ENCODE measurements around the gene NTRK1. TPM values are rescaled to one million over a fixed set of nuclear protein-coding genes. Genes with fewer than 3 reads are reported as not detected.

NTRK1 gene
- total RNA-seq, 1 donor from 2014 or later = not detected

DNA sequence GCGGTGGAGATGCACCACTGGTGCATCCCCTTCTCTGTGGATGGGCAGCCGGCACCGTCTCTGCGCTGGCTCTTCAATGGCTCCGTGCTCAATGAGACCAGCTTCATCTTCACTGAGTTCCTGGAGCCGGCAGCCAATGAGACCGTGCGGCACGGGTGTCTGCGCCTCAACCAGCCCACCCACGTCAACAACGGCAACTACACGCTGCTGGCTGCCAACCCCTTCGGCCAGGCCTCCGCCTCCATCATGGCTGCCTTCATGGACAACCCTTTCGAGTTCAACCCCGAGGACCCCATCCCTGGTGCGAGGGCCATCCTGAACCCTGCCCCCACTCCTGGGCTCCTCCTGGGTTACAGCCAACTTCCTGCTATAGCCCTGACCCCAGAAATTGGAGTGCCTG lies 13.0 kb downstream of the NTRK1 start:
- no peak overlapping the region for H3K4me3 ChIP-seq (ENCODE audit: low read depth, low read length)
- peaks cover 26% of the 10 kb centered on the region for H3K27me3 ChIP-seq (ENCODE audit: control insufficient read depth, insufficient read depth, low read length)
- no peak for FAIRE-seq
- DNase-seq (ENCODE audit: low read depth) = no peak
- H3K36me3 ChIP-seq (ENCODE audit: control insufficient read depth, insufficient read depth, low read length) = no peaks in the 10 kb centered on the region
- TF ChIP-seq, protein P1, sequence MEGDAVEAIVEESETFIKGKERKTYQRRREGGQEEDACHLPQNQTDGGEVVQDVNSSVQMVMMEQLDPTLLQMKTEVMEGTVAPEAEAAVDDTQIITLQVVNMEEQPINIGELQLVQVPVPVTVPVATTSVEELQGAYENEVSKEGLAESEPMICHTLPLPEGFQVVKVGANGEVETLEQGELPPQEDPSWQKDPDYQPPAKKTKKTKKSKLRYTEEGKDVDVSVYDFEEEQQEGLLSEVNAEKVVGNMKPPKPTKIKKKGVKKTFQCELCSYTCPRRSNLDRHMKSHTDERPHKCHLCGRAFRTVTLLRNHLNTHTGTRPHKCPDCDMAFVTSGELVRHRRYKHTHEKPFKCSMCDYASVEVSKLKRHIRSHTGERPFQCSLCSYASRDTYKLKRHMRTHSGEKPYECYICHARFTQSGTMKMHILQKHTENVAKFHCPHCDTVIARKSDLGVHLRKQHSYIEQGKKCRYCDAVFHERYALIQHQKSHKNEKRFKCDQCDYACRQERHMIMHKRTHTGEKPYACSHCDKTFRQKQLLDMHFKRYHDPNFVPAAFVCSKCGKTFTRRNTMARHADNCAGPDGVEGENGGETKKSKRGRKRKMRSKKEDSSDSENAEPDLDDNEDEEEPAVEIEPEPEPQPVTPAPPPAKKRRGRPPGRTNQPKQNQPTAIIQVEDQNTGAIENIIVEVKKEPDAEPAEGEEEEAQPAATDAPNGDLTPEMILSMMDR (IDR thresholded peaks at IDR 0.05; ENCODE audit: insufficient read depth, low read length, severe bottlenecking) = no peak

DNA sequence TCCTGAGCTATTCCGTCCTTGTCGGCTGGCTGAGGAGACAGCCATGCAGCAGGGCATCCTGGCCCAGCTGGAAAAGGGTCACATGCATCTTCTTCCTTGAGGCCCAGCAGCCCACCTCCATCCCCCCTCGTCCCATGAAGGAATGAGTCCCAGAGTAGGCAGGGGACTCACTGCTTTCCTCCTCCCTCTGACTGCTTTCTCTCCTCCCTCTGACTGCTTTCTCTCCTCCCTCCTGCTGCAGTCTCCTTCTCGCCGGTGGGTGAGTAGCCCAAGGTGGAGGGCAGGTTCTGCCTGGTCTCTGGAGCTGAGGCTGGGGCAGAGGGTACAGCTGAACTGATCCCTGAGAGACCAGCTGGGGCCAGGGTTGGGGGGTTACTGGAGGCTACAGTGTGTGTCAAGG lies 13.5 kb downstream of the NTRK1 start:
- FAIRE-seq (no peak), DNase-seq (ENCODE audit: low read depth) (no peak)
- peaks cover 28% of the 10 kb centered on the region for H3K27me3 ChIP-seq (ENCODE audit: control insufficient read depth, insufficient read depth, low read length)
- no peaks in the 10 kb centered on the region for H3K36me3 ChIP-seq (ENCODE audit: control insufficient read depth, insufficient read depth, low read length)
- no peak overlapping the region for H3K4me3 ChIP-seq (ENCODE audit: low read depth, low read length)
- TF ChIP-seq, protein P1 (IDR thresholded peaks at IDR 0.05; ENCODE audit: insufficient read depth, low read length, severe bottlenecking) = no peak

DNA sequence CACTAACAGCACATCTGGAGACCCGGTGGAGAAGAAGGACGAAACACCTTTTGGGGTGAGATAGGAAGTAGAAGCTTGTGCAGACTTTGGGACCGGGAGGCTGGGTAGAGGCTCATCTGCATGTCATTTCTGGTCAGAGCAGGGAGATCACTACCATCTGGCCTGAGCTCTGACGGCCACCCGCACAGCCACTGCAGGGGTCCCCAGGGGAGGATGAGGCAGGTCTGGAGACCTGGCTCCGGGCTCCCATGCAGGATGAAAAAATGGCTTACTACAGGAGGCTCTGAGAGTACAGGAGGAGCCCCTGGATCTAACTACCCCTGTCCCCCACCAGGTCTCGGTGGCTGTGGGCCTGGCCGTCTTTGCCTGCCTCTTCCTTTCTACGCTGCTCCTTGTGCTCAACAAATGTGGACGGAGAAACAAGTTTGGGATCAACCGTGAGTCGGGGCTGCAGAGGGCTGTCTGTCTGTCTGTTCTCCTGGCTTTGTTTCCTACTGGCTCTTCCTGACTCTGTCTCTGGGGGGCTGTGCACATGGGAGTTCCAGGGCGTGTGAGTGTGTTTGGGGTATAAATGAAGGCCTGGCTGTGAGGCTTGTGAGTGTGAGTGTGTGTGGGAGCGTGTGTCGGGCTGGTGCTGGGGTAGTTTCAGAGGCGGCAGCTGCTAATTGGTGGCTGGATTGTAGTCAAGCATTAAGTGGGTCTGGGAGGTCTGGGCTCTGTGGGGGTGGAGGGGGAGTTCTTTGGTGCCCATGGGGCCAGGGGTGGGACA lies 14.1 kb downstream of the NTRK1 start:
- TF ChIP-seq, protein P1 (IDR thresholded peaks at IDR 0.05; ENCODE audit: insufficient read depth, low read length, severe bottlenecking) = no peak
- H3K27me3 ChIP-seq (ENCODE audit: control insufficient read depth, insufficient read depth, low read length) = peaks cover 30% of the 10 kb centered on the region
- FAIRE-seq = no peak
- no peaks in the 10 kb centered on the region for H3K36me3 ChIP-seq (ENCODE audit: control insufficient read depth, insufficient read depth, low read length)
- H3K4me3 ChIP-seq (ENCODE audit: low read depth, low read length) = no peak overlapping the region
- DNase-seq (ENCODE audit: low read depth) = no peak

DNA sequence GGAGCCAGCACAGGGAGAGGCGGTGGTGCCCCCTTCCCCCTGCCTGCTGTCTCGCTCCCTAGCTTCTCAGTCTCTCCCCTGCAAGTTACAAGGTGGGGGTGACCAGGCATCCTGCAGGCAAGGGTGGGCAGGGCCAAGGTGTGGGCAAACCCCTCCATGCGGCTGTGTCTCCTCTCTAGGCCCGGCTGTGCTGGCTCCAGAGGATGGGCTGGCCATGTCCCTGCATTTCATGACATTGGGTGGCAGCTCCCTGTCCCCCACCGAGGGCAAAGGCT lies 14.6 kb downstream of the NTRK1 start:
- Histone ChIP-seq H3K4me3 (ENCODE audit: low read depth, low read length) (no peak overlapping the region), H3K27me3 (ENCODE audit: control insufficient read depth, insufficient read depth, low read length) (peaks cover 30% of the 10 kb centered on the region), H3K36me3 (ENCODE audit: control insufficient read depth, insufficient read depth, low read length) (no peaks in the 10 kb centered on the region)
- TF ChIP-seq, protein P1 (IDR thresholded peaks at IDR 0.05; ENCODE audit: insufficient read depth, low read length, severe bottlenecking) = no peak
- DNase-seq (ENCODE audit: low read depth) (no peak), FAIRE-seq (no peak)

DNA sequence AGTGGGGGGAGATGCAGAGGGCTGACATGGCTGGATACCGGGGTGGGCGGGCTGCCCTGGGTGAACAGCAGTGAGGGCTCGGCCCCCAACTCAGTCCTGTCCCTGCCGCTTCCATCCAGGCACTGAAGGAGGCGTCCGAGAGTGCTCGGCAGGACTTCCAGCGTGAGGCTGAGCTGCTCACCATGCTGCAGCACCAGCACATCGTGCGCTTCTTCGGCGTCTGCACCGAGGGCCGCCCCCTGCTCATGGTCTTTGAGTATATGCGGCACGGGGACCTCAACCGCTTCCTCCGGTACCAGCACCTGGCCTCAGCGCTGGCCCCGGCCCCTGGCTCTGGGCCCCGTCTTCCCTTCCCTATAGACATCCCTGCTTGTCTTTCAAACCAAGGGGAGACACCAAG lies 15.6 kb downstream of the NTRK1 start:
- H3K27me3 ChIP-seq (ENCODE audit: control insufficient read depth, insufficient read depth, low read length) = peaks cover 37% of the 10 kb centered on the region
- no peak for DNase-seq (ENCODE audit: low read depth)
- no peak overlapping the region for H3K4me3 ChIP-seq (ENCODE audit: low read depth, low read length)
- FAIRE-seq = no peak
- no peaks in the 10 kb centered on the region for H3K36me3 ChIP-seq (ENCODE audit: control insufficient read depth, insufficient read depth, low read length)
- TF ChIP-seq, protein P1 (IDR thresholded peaks at IDR 0.05; ENCODE audit: insufficient read depth, low read length, severe bottlenecking) = peak; percentile 43
